ENCODE results near the gene ACACB. TPM values are rescaled to one million over a fixed set of nuclear protein-coding genes. Genes with fewer than 3 reads are reported as not detected.
A peak's percentile ranks its signal among the peaks of the same experiment; 100 is the strongest.

Gene ACACB
- total RNA-seq, 1 experiment from 2014 or later = 3.8 TPM

GRCh38 chr12:109098183-109098604 lies 18.2 kb upstream of the ACACB start:
- DNase-seq = no peak
- Histone ChIP-seq H3K27me3 (ENCODE audit: control insufficient read depth, insufficient read depth, low read length) (no peaks in the 10 kb centered on the region), H3K36me3 (replicated peaks; ENCODE audit: control insufficient read depth, insufficient read depth, low read length) (peaks cover 26% of the 10 kb centered on the region), H3K4me3 (ENCODE audit: insufficient read depth, low read depth, low read length) (peak overlapping the region; percentile 66)

GRCh38 chr12:109098651-109099050 lies 17.7 kb upstream of the ACACB start:
- DNase-seq = peak; percentile 24
- no peaks in the 10 kb centered on the region for H3K27me3 ChIP-seq (ENCODE audit: control insufficient read depth, insufficient read depth, low read length)

GRCh38 chr12:109099431-109100020 lies 16.9 kb upstream of the ACACB start:
- H3K27me3 ChIP-seq (ENCODE audit: control insufficient read depth, insufficient read depth, low read length) = no peaks in the 10 kb centered on the region
- no peak for DNase-seq
- peaks cover 34% of the 10 kb centered on the region for H3K36me3 ChIP-seq (replicated peaks; ENCODE audit: control insufficient read depth, insufficient read depth, low read length)
- no peak overlapping the region for H3K4me3 ChIP-seq (ENCODE audit: insufficient read depth, low read depth, low read length)

More at GRCh38 chr12:109098651-109099050, 17.7 kb upstream of the ACACB start:
- Histone ChIP-seq H3K36me3 (replicated peaks; ENCODE audit: control insufficient read depth, insufficient read depth, low read length) (peaks cover 28% of the 10 kb centered on the region), H3K4me3 (ENCODE audit: insufficient read depth, low read depth, low read length) (peak overlapping the region; percentile 66)

- no peak for DNase-seq
- Histone ChIP-seq H3K36me3 (replicated peaks; ENCODE audit: control insufficient read depth, insufficient read depth, low read length) (peaks cover 44% of the 10 kb centered on the region), H3K4me3 (ENCODE audit: insufficient read depth, low read depth, low read length) (no peak overlapping the region), H3K27me3 (ENCODE audit: control insufficient read depth, insufficient read depth, low read length) (no peaks in the 10 kb centered on the region)
Measured at GRCh38 chr12:109100741-109101140, 15.6 kb upstream of the ACACB start.

- H3K27me3 ChIP-seq (ENCODE audit: control insufficient read depth, insufficient read depth, low read length) = no peaks in the 10 kb centered on the region
- DNase-seq = no peak
- H3K4me3 ChIP-seq (ENCODE audit: insufficient read depth, low read depth, low read length) = no peak overlapping the region
- peaks cover 51% of the 10 kb centered on the region for H3K36me3 ChIP-seq (replicated peaks; ENCODE audit: control insufficient read depth, insufficient read depth, low read length)
Measured at GRCh38 chr12:109102491-109102890, 13.9 kb upstream of the ACACB start.

DNA sequence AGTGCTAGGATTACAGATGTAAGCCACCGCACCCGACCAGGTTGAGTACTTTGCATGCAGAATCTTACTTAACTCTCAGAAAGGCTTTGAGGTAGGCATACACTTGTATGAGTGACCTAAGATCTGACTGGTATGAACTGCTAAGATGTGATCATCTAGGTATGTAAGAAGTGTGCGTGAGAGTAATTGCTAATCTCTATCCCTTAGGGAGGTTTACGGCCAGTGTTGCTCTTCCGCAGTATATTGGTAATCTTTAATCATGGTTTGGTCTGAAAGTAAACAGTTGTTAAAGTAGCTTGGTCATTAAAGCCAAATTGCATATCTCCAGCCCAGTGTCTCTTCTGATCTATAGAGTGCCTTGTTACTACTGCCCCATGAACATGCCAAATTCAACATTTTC lies 11.2 kb upstream of the ACACB start:
- Histone ChIP-seq H3K4me3 (ENCODE audit: insufficient read depth, low read depth, low read length) (no peak overlapping the region), H3K36me3 (replicated peaks; ENCODE audit: control insufficient read depth, insufficient read depth, low read length) (peaks cover 46% of the 10 kb centered on the region)
- no peak for DNase-seq

GRCh38 chr12:109109746-109110350 lies 6.5 kb upstream of the ACACB start:
- Histone ChIP-seq H3K27me3 (ENCODE audit: control insufficient read depth, insufficient read depth, low read length) (no peaks in the 10 kb centered on the region), H3K36me3 (replicated peaks; ENCODE audit: control insufficient read depth, insufficient read depth, low read length) (peaks cover 19% of the 10 kb centered on the region), H3K4me3 (ENCODE audit: insufficient read depth, low read depth, low read length) (no peak overlapping the region)
- DNase-seq = no peak

More for the DNA sequence above, 11.2 kb upstream of the ACACB start:
- H3K27me3 ChIP-seq (ENCODE audit: control insufficient read depth, insufficient read depth, low read length) = no peaks in the 10 kb centered on the region

DNA sequence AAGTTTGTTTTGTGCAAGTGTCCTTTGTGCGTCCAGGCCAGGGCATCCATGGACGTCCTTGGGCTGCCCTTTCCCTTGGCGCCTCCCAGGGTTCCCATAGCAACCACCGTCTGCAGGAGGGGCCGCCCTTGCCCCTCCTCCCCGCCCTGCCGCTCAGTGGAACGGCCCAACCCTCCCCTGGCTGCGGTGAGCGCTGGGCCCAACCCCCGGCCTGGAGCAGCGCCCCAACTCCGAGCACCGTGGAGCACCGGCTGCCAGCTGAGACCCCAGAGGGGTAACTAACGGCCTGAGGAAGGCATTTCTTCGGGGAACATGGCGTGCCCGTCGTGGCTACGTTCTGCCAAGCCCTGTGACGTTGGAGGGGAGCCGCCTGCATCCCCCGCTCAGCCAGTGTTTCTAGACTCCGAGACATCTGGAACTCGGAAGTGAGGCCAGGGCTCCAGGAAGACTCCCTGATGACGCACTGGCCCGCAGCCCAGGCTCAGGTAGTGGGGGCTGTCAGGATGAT lies 5.3 kb upstream of the ACACB start:
- H3K4me3 ChIP-seq (ENCODE audit: insufficient read depth, low read depth, low read length) = peak overlapping the region; percentile 55
- peaks cover 8% of the 10 kb centered on the region for H3K36me3 ChIP-seq (replicated peaks; ENCODE audit: control insufficient read depth, insufficient read depth, low read length)
- DNase-seq = peak; percentile 92
- H3K27me3 ChIP-seq (ENCODE audit: control insufficient read depth, insufficient read depth, low read length) = no peaks in the 10 kb centered on the region

- H3K4me3 ChIP-seq (ENCODE audit: insufficient read depth, low read depth, low read length) = no peak overlapping the region
- peaks cover 4% of the 10 kb centered on the region; the same call in 1 of the 2 replicates for H3K36me3 ChIP-seq (replicated peaks; ENCODE audit: control insufficient read depth, insufficient read depth, low read length)
- no peaks in the 10 kb centered on the region for H3K27me3 ChIP-seq (ENCODE audit: control insufficient read depth, insufficient read depth, low read length)
- no peak for DNase-seq
Measured at GRCh38 chr12:109112720-109113465, 3.5 kb upstream of the ACACB start.

DNA sequence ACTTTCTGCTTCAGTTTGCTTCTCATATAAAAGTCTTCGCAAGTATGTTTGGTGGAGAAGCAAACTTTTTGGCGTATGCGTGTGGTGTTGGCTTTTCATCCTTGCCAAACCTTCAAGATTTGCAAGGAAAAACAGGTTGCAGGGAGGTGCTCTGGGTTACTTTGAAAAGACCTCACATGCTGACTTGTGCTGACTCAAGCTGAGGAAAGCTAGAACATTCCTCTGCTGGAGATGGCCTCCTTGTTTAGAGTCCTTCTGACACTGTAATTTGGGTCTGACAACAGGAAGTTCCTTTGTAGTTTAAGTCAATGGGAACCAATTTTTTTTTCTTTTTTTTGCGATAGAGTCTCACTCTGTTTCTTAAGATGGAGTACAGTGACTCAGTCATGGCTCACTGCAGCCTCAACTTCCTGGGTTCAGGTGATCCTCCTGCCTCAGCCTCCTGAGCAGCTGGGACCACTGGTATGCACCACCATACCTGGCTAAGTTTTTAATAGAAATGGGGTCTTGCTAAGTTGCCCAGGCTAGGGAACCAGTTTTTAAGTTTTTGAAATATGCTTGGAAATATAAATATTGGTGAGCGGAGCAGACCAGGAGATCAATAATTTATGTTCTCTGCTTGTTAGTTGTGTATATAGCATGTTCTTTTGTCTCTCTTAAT lies 2.6 kb upstream of the ACACB start:
- 0 out of 2 replicates have a peak, but pooled peaks cover 2% of the 10 kb centered on the region for H3K36me3 ChIP-seq (replicated peaks; ENCODE audit: control insufficient read depth, insufficient read depth, low read length)
- H3K27me3 ChIP-seq (ENCODE audit: control insufficient read depth, insufficient read depth, low read length) = no peaks in the 10 kb centered on the region
- H3K4me3 ChIP-seq (ENCODE audit: insufficient read depth, low read depth, low read length) = no peak overlapping the region
- DNase-seq = no peak

GRCh38 chr12:109114644-109115043 lies 1.7 kb upstream of the ACACB start:
- Histone ChIP-seq H3K27me3 (ENCODE audit: control insufficient read depth, insufficient read depth, low read length) (no peaks in the 10 kb centered on the region), H3K36me3 (replicated peaks; ENCODE audit: control insufficient read depth, insufficient read depth, low read length) (no peaks in the 10 kb centered on the region), H3K4me3 (ENCODE audit: insufficient read depth, low read depth, low read length) (no peak overlapping the region)
- DNase-seq = no peak

DNA sequence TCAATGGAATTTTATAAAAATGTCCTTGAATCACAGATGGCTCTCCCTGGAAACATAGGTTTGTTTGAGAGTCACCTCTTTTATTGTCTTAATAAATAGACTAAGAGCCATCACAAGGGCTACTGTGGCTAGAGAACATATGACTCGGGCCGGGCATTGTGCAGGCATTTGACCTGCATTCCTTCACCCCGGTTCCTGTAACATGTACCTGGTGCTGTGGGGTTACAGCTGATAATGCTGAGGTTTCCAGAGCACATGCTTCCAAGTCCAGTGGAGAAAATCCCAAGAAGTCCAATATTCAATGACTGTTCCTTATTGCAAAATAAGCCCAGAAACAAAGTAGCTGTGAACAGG lies 1.0 kb upstream of the ACACB start:
- DNase-seq = no peak
- Histone ChIP-seq H3K27me3 (ENCODE audit: control insufficient read depth, insufficient read depth, low read length) (no peaks in the 10 kb centered on the region), H3K36me3 (replicated peaks; ENCODE audit: control insufficient read depth, insufficient read depth, low read length) (no peaks in the 10 kb centered on the region), H3K4me3 (ENCODE audit: insufficient read depth, low read depth, low read length) (no peak overlapping the region)

DNA sequence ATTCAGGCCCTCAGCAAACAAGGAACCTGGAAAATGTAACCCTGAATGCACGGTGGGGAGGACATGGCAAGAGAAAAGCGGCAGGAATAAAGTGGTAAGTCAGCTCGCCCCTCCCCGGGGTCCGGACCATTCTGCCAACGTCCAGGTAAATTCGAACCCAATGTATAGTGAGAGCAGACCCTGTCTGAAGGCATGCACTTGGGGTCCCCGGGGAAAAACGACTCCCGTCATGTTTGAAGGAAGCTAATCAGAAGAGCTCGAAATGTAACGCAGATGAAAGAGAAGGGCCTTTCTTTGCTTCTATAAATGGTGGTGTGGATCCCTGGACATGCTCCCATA lies 193 bp downstream of the ACACB start:
- Histone ChIP-seq H3K27me3 (ENCODE audit: control insufficient read depth, insufficient read depth, low read length) (no peaks in the 10 kb centered on the region), H3K4me3 (ENCODE audit: insufficient read depth, low read depth, low read length) (no peak overlapping the region), H3K36me3 (replicated peaks; ENCODE audit: control insufficient read depth, insufficient read depth, low read length) (no peaks in the 10 kb centered on the region)
- DNase-seq = no peak

GRCh38 chr12:109120095-109120494 lies 3.7 kb downstream of the ACACB start:
- Histone ChIP-seq H3K4me3 (ENCODE audit: insufficient read depth, low read depth, low read length) (no peak overlapping the region), H3K27me3 (ENCODE audit: control insufficient read depth, insufficient read depth, low read length) (no peaks in the 10 kb centered on the region), H3K36me3 (replicated peaks; ENCODE audit: control insufficient read depth, insufficient read depth, low read length) (no peaks in the 10 kb centered on the region)
- no peak for DNase-seq

Measured in H7 (cell line).